ENCODE measurements around the gene KRT79. TPM values are rescaled to one million over a fixed set of nuclear protein-coding genes. Genes with fewer than 3 reads are reported as not detected.

The KRT79 gene
- total RNA-seq, 4 donors from 2014 or later: 1.8 TPM; not detected in 3

DNA sequence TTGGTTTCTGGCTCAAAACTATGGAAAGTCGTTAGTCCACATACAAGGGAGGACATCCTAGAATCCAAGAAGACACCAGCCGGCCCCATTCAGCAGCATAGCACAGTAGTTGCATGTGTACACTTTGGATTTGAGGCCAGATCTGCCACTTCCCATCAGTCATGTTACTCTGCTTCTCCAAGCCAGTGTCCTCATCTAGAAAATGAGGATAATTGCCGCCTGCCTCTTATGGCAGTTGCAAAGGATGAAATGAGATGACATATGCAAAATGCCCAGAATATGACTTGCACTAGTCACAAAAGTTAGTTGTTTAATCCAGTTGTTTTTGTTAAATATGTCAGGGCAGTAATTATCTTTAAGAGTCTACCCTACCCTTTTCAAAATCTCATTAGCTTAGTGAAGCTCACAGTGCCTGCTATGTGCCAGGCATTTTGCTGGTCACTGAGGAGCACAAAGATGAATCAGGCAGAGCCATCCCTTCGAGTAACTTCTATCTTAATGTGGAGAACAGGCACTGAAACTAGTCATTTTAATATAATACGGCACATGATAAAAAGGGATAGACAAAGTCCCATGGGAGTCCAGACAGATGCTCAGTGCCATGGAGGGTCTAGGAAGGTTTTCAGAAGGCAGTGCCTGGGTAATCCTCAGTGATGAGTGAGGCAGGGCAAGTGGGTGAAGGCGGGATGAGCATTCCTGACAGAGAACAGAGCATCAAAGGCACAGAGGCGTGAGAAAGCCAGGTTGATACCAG lies 50.4 kb downstream of the KRT79 start:
- no peaks in the 10 kb centered on the region for H3K9me3 ChIP-seq
- H3K27ac ChIP-seq: no peak overlapping the region
- H3K36me3 ChIP-seq: no peaks in the 10 kb centered on the region
- DNase-seq: no peak
- peaks cover 0 to 31% (median 0%) of the 10 kb centered on the region in 4 donors for H3K27me3 ChIP-seq
- no peak overlapping the region for H3K4me3 ChIP-seq
- intact Hi-C loops (cut with DNase I): no loop called here
- no peak for TF ChIP-seq POLR2A (IDR thresholded peaks at IDR 0.05)
- TF ChIP-seq, protein P1, sequence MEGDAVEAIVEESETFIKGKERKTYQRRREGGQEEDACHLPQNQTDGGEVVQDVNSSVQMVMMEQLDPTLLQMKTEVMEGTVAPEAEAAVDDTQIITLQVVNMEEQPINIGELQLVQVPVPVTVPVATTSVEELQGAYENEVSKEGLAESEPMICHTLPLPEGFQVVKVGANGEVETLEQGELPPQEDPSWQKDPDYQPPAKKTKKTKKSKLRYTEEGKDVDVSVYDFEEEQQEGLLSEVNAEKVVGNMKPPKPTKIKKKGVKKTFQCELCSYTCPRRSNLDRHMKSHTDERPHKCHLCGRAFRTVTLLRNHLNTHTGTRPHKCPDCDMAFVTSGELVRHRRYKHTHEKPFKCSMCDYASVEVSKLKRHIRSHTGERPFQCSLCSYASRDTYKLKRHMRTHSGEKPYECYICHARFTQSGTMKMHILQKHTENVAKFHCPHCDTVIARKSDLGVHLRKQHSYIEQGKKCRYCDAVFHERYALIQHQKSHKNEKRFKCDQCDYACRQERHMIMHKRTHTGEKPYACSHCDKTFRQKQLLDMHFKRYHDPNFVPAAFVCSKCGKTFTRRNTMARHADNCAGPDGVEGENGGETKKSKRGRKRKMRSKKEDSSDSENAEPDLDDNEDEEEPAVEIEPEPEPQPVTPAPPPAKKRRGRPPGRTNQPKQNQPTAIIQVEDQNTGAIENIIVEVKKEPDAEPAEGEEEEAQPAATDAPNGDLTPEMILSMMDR (IDR thresholded peaks at IDR 0.05): no peak
- 79 to 80% methylated on average over 7 of the region's 7 CpGs for WGBS, 2 donors
- peaks cover 0 to 17% (median 0%) of the 10 kb centered on the region in 3 donors for H3K4me1 ChIP-seq

DNA sequence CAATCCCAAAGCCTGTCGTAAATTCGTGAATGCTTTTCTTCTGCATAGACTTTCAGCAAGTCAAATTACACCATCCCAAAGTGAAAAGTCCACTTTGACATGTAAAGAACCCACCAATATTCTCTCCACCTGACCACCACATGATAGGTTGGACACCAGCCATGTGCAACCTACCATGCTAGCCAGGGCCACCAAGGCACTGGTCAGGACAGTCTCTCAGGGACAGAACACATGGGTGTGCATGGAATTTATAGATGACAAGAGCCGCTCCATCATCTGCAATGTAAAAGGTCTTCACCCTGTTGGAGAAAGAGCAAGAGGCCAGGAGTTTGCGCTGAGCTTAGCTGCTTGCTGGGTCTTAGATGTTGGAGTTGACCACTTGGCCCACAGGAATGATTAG lies 51.6 kb downstream of the KRT79 start:
- DNase-seq: no peak
- TF ChIP-seq, protein P1 (IDR thresholded peaks at IDR 0.05): no peak
- TF ChIP-seq POLR2A (IDR thresholded peaks at IDR 0.05): no peak
- peaks cover 0 to 17% (median 0%) of the 10 kb centered on the region in 3 donors for H3K4me1 ChIP-seq
- no peaks in the 10 kb centered on the region for H3K9me3 ChIP-seq
- WGBS, 2 donors: 84 to 90% methylated on average over 4 of the region's 4 CpGs
- intact Hi-C loops (cut with DNase I): no loop called here
- peaks cover 0 to 29% (median 0%) of the 10 kb centered on the region in 4 donors for H3K27me3 ChIP-seq
- no peak overlapping the region for H3K4me3 ChIP-seq
- H3K36me3 ChIP-seq: no peaks in the 10 kb centered on the region
- H3K27ac ChIP-seq: no peak overlapping the region

DNA sequence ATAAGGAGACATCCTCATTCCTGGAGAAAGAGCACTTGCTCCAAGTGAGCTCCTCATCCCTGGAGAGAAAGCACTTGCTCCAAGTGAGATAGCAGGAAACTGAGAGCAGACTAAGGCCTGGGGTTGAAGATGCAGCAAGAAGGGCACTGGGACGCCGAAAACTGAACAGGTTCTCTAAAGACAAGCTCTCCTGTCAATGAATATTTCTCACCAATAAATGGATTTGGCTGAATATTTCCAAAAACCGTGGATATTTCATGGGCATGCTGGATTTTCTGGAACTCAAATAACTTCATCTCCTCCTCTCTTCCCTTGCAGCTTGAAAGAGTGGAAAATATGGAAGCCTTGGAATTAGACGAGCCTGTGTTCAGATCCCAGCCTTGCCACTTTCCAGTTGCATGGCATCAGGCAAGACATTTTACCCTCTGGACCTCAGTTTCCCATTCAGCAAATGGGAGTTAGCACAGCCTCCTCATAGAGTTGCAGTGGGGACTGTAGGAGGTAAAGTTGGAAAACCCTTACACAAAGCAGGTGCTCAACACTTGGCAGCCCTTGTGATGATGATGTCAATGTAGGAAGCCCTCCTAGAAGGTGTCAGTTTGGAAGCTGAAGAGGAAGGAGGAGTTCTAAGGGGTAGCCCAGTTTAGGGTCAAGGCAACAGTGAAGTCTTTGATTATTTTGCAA lies 52.6 kb downstream of the KRT79 start:
- H3K27ac ChIP-seq: no peak overlapping the region
- intact Hi-C loops (cut with DNase I): no loop called here
- no peak for TF ChIP-seq POLR2A (IDR thresholded peaks at IDR 0.05)
- TF ChIP-seq, protein P1 (IDR thresholded peaks at IDR 0.05): no peak
- H3K36me3 ChIP-seq: no peaks in the 10 kb centered on the region
- peaks cover 0 to 33% (median 0%) of the 10 kb centered on the region in 4 donors for H3K27me3 ChIP-seq
- no peaks in the 10 kb centered on the region for H3K9me3 ChIP-seq
- no peak overlapping the region for H3K4me3 ChIP-seq
- WGBS, 2 donors: 78 to 80% methylated on average over 4 of the region's 4 CpGs
- peaks cover 0 to 10% (median 0%) of the 10 kb centered on the region in 3 donors for H3K4me1 ChIP-seq
- DNase-seq: no peak

DNA sequence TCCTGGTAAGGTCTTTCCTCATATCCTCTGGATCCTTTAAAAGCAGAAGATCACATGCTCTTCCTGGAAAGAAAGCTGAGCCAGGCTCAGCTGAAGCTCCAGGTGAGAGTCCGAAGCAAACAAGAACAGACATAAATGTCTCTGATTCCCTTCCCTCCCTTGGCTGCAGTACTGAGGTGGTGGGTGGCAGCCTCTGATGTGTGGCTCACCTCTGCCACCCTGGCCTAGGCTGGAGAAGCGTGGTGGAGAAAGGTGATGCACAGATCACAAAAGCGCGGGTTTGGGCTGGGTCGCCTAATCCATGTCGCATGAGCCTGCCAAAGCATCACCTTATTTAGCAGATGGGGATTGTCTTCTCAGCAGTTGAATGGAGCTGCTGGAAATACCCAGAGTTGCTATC lies 54.2 kb downstream of the KRT79 start:
- WGBS, 2 donors: 77 to 78% methylated on average over 2 to 5 of the region's 6 CpGs
- Histone ChIP-seq H3K4me3 (no peak overlapping the region), H3K27me3 (peaks cover 0 to 36% (median 0%) of the 10 kb centered on the region in 4 donors), H3K36me3 (no peaks in the 10 kb centered on the region), H3K27ac (no peak overlapping the region), H3K9me3 (no peaks in the 10 kb centered on the region), H3K4me1 (peaks cover 0 to under 1% (median 0%) of the 10 kb centered on the region in 3 donors)
- DNase-seq: no peak
- no peak for TF ChIP-seq POLR2A (IDR thresholded peaks at IDR 0.05)
- TF ChIP-seq, protein P1 (IDR thresholded peaks at IDR 0.05): no peak
- intact Hi-C loops (cut with DNase I): no loop called here

DNA sequence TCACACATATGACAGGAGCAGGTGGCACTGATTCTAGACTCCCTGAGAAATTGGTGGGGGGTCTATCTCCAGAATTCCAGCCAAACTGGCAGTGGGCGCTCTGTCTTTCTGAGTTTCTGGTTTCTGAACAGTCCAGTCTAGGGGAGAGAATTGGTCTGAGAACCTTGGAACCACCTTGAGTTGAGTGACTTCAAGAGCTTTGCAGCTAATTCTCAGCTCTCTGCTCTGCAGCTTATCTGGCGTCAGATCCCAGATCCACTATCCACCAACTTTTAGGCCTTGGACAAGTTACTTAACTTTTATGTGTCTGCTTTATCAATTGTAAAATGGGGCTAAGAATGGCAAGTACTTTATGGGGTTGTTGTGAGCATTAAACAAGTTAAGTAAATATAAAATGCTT lies 55.3 kb downstream of the KRT79 start:
- H3K9me3 ChIP-seq: no peaks in the 10 kb centered on the region
- 72 to 100% methylated on average over 2 of the region's 2 CpGs for WGBS, 2 donors
- intact Hi-C loops (cut with DNase I): no loop called here
- no peaks in the 10 kb centered on the region for H3K4me1 ChIP-seq
- no peak overlapping the region for H3K27ac ChIP-seq
- no peak overlapping the region for H3K4me3 ChIP-seq
- H3K27me3 ChIP-seq: peaks cover 0 to 32% (median 0%) of the 10 kb centered on the region in 4 donors
- no peaks in the 10 kb centered on the region for H3K36me3 ChIP-seq
- TF ChIP-seq, protein P1 (IDR thresholded peaks at IDR 0.05): no peak
- TF ChIP-seq POLR2A (IDR thresholded peaks at IDR 0.05): no peak
- DNase-seq: no peak
